Nephron (organoid): Measurements from ENCODE around the gene IPO9.

ENCODE experiments used
- H3K27ac Mint-ChIP-seq, 3 experiments: 2 replicates each; pipeline ENCODE4 v1.8.0; 2020; ENCODE audit warnings: mixed read lengths in 3 of 3, mild to moderate bottlenecking in 2 of 3, moderate library complexity in 1 of 3
- H3K27me3 Mint-ChIP-seq: 2 replicates; pipeline ENCODE4 v1.8.0; 2021; ENCODE audit warnings: low read depth, mild to moderate bottlenecking, moderate library complexity, mixed read lengths
- H3K36me3 Mint-ChIP-seq: 2 replicates; pipeline ENCODE4 v1.8.0; 2020; ENCODE audit warnings: low read depth, mixed read lengths
- H3K4me1 Mint-ChIP-seq: 2 replicates; pipeline ENCODE4 v1.8.0; 2020; ENCODE audit warnings: mixed read lengths
- H3K4me3 Mint-ChIP-seq, 3 experiments: 2 replicates each; pipeline ENCODE4 v1.8.0; 2020; ENCODE audit warnings: mild to moderate bottlenecking in 3 of 3, mixed read lengths in 3 of 3, moderate library complexity in 2 of 3
- H3K9me3 Mint-ChIP-seq: 2 replicates; pipeline ENCODE4 v1.8.0; 2020; ENCODE audit warnings: mixed read lengths
- CTCF ChIP-seq, 3 experiments: fragments of 200-600 bp; sonication (generic); IDR thresholded peaks; one replicate each; pipeline ENCODE4 v1.5.0; 2021; ENCODE audit warnings: antibody characterized with exemption in 3 of 3; ENCODE audit not compliant: unreplicated experiment in 3 of 3

Gene IPO9

GRCh38 chr1:201883266-201883665 is 54.3 kb downstream of the IPO9 start:
- H3K27me3 Mint-ChIP-seq, result peaks cover 17% of the 10 kb centered on the region
- peak overlapping the region in 1 of 3 experiments; percentile 22 for H3K27ac Mint-ChIP-seq
- no peaks in the 10 kb centered on the region for H3K36me3 Mint-ChIP-seq
- H3K4me3 Mint-ChIP-seq, result no peak overlapping the region
- TF ChIP-seq CTCF (IDR thresholded peaks at IDR 0.05; ENCODE audit: unreplicated experiment in 3 of 3), result no peak
- no peaks in the 10 kb centered on the region for H3K9me3 Mint-ChIP-seq
- peaks cover 36% of the 10 kb centered on the region for H3K4me1 Mint-ChIP-seq

DNA sequence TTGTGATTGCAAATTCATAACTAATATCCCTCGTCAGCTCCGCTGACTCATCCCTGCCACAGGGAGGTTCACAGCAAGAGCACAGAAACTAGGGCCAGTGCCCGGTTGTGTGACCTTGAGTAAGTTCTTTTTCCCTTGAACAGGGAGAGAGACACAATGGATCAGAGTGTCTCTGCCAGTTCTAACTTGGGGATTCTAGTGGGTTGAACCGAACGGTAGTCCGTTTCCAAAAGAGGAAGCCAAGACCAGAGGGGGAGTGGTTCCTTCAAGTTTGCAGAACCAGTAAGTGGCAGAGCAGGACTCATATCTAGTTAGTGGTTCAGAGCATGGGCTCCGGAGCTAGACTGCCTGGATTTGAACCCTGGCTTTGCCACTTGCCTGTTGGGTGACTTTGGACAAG is 54.8 kb downstream of the IPO9 start:
- Mint-ChIP-seq H3K27me3 (peaks cover 17% of the 10 kb centered on the region), H3K4me3 (no peak overlapping the region), H3K4me1 (peaks cover 36% of the 10 kb centered on the region), H3K27ac (no peak overlapping the region), H3K36me3 (no peaks in the 10 kb centered on the region), H3K9me3 (no peaks in the 10 kb centered on the region)
- no peak for TF ChIP-seq CTCF (IDR thresholded peaks at IDR 0.05; ENCODE audit: unreplicated experiment in 3 of 3)

- H3K4me1 Mint-ChIP-seq, result peaks cover 36% of the 10 kb centered on the region
- H3K36me3 Mint-ChIP-seq, result no peaks in the 10 kb centered on the region
- no peak for TF ChIP-seq CTCF (IDR thresholded peaks at IDR 0.05; ENCODE audit: unreplicated experiment in 3 of 3)
These were observed 55.5 kb downstream of the IPO9 start for GRCh38 chr1:201884425-201884824.

GRCh38 chr1:201885531-201886075 is 56.6 kb downstream of the IPO9 start:
- H3K27me3 Mint-ChIP-seq, result peaks cover 17% of the 10 kb centered on the region
- H3K27ac Mint-ChIP-seq, result no peak overlapping the region
- H3K4me3 Mint-ChIP-seq, result peak overlapping the region in 2 of 3 experiments; percentile 1 to 46
- TF ChIP-seq CTCF (IDR thresholded peaks at IDR 0.05; ENCODE audit: unreplicated experiment in 3 of 3), result no peak
- peaks cover 36% of the 10 kb centered on the region for H3K4me1 Mint-ChIP-seq
- no peaks in the 10 kb centered on the region for H3K36me3 Mint-ChIP-seq
- no peaks in the 10 kb centered on the region for H3K9me3 Mint-ChIP-seq

More at GRCh38 chr1:201884425-201884824, 55.5 kb downstream of the IPO9 start:
- peak overlapping the region in 1 of 3 experiments; percentile 50 for H3K4me3 Mint-ChIP-seq
- no peaks in the 10 kb centered on the region for H3K9me3 Mint-ChIP-seq
- H3K27me3 Mint-ChIP-seq, result peaks cover 17% of the 10 kb centered on the region
- H3K27ac Mint-ChIP-seq, result peak overlapping the region in 1 of 3 experiments; percentile 35

DNA sequence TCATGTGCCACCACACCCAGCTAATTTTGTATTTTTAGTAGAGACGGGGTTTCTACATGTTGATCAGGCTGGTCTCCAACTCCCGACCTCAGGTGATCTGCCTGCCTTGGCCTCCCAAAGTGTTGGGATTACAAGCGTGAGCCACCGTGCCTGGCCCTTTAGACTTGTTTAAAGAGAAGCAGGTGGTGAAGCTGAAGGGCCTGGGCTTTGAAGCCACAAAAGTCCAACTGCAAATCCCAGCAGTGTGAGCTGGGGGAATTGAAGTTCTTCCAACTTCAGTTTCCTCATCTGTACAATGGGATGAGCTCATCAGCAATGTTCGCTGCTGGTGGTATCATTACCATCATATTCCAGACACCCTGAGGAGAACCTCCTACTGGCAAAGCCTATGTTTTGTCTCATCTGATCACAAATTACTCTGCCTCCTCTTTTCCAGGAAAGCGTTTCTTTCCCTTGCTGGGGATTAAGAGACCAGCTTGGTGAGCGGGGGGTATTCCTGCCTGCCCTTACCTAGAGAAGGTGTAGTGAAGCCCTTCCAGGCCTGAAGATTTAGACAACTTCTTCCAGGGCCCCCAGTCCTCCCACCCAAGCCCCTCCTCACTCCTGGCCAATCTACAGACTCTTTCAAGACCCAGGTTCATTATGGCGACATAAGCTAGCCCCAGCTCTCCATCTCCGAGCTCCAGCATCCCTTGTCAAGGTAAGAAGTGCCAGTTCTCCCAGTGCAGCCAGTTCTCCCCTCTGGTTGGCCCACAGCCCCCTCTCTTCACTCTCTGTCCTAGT is 57.3 kb downstream of the IPO9 start:
- peaks cover 17% of the 10 kb centered on the region for H3K27me3 Mint-ChIP-seq

More for the DNA sequence above, 57.3 kb downstream of the IPO9 start:
- Mint-ChIP-seq H3K4me1 (peaks cover 35% of the 10 kb centered on the region), H3K36me3 (no peaks in the 10 kb centered on the region), H3K9me3 (no peaks in the 10 kb centered on the region), H3K4me3 (no peak overlapping the region), H3K27ac (no peak overlapping the region)
- no peak for TF ChIP-seq CTCF (IDR thresholded peaks at IDR 0.05; ENCODE audit: unreplicated experiment in 3 of 3)
